ENCODE measurements around the gene MIA.

DNA sequence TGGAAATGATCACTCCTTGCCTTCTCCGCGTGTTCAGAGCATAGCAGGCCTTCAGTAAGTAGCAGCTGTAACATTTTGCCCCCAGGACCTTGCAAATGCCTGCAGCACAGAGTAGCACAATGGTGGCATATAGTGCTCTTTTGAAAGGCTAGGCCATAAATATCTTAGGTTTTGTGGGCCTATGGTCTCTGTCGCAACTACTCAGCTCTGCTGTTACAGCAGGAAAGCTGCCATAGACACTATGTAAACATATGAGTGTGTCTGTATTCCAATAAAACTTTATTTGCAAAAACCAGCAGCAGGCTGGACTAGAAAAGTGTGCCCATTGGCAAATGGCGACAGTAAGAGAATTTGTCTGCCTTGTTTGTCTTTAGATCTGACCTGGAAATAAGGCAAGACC is 49.0 kb upstream of the MIA start:
- TF ChIP-seq, protein P1, sequence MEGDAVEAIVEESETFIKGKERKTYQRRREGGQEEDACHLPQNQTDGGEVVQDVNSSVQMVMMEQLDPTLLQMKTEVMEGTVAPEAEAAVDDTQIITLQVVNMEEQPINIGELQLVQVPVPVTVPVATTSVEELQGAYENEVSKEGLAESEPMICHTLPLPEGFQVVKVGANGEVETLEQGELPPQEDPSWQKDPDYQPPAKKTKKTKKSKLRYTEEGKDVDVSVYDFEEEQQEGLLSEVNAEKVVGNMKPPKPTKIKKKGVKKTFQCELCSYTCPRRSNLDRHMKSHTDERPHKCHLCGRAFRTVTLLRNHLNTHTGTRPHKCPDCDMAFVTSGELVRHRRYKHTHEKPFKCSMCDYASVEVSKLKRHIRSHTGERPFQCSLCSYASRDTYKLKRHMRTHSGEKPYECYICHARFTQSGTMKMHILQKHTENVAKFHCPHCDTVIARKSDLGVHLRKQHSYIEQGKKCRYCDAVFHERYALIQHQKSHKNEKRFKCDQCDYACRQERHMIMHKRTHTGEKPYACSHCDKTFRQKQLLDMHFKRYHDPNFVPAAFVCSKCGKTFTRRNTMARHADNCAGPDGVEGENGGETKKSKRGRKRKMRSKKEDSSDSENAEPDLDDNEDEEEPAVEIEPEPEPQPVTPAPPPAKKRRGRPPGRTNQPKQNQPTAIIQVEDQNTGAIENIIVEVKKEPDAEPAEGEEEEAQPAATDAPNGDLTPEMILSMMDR (IDR thresholded peaks at IDR 0.05) = no peak
- TF ChIP-seq POLR2A (IDR thresholded peaks at IDR 0.05) = no peak
- no peak for TF ChIP-seq EP300 (IDR thresholded peaks at IDR 0.05)

All from gastroesophageal sphincter (tissue), 3 donors.